Neural cell (in vitro differentiated cells): Measurements from ENCODE around the gene PNPLA3. TPM values are rescaled to one million over a fixed set of nuclear protein-coding genes. Genes with fewer than 3 reads are reported as not detected.

Experiments
- H2AFZ ChIP-seq: fragments of 200-600, 300-800 bp; sonication (generic), shearing (Covaris generic); 2 replicates; pipeline ENCODE4 v1.6.0; 2014; ENCODE audit warnings: low read depth, mild to moderate bottlenecking, antibody characterized with exemption, low read length, moderate library complexity
- H3F3A ChIP-seq: fragments of 200-600 bp; shearing (Covaris generic); 2 replicates; pipeline ENCODE4 v1.6.1; 2016; ENCODE audit warnings: mild to moderate bottlenecking, moderate library complexity, mixed read lengths, antibody characterized with exemption, low read length; ENCODE audit not compliant: insufficient read depth, poor library complexity, severe bottlenecking
- H3K27ac ChIP-seq: fragments of 200-600, 300-800 bp; sonication (generic), shearing (Covaris generic); 2 replicates; pipeline ENCODE4 v1.5.1; 2014; ENCODE audit warnings: mild to moderate bottlenecking, low read length, moderate library complexity
- H3K27me3 ChIP-seq: fragments of 300-800, 200-600 bp; sonication (generic), shearing (Covaris generic); 2 replicates; pipeline ENCODE4 v1.6.0; 2014; ENCODE audit warnings: mild to moderate bottlenecking, low read depth, low read length, moderate library complexity; ENCODE audit not compliant: insufficient read depth
- H3K36me3 ChIP-seq: fragments of 300-800, 200-600 bp; sonication (generic), shearing (Covaris generic); 2 replicates; pipeline ENCODE4 v1.5.1; 2014; ENCODE audit warnings: mild to moderate bottlenecking, antibody characterized with exemption, low read length, moderate library complexity; ENCODE audit not compliant: insufficient read depth
- H3K4me2 ChIP-seq: fragments of 300-800, 200-600 bp; sonication (generic), shearing (Covaris generic); 2 replicates; pipeline ENCODE4 v1.6.0; 2014; ENCODE audit warnings: mild to moderate bottlenecking, low read length
- H3K4me3 ChIP-seq: fragments of 300-800, 200-600 bp; sonication (generic), shearing (Covaris generic); 2 replicates; pipeline ENCODE4 v1.5.1; 2014; ENCODE audit warnings: mild to moderate bottlenecking, low read length, moderate library complexity
- H3K79me2 ChIP-seq: fragments of 200-600 bp; shearing (Covaris generic); replicated peaks from 2 replicates; pipeline ENCODE4 v1.6.0; 2014; ENCODE audit warnings: mild to moderate bottlenecking, low read length, moderate library complexity; ENCODE audit not compliant: insufficient read depth
- H3K9ac ChIP-seq: fragments of 300-800, 200-600 bp; sonication (generic), shearing (Covaris generic); 2 replicates; pipeline ENCODE4 v1.6.1; 2016; ENCODE audit warnings: mild to moderate bottlenecking, low read length, mixed read lengths
- H3K9me2 ChIP-seq: fragments of 200-600 bp; shearing (Covaris generic); 2 replicates; pipeline ENCODE4 v1.6.1; 2016; ENCODE audit warnings: mild to moderate bottlenecking, low read length, mixed read lengths; ENCODE audit not compliant: insufficient read depth
- H3K9me3 ChIP-seq: fragments of 200-600, 300-800 bp; sonication (generic), shearing (Covaris generic); 2 replicates; pipeline ENCODE4 v1.6.1; 2016; ENCODE audit warnings: mild to moderate bottlenecking, mixed run types, low read length, moderate library complexity, mixed read lengths
- H4K20me1 ChIP-seq: fragments of 200-600 bp; shearing (Covaris generic); 2 replicates; pipeline ENCODE4 v1.6.1; 2016; ENCODE audit warnings: mild to moderate bottlenecking, mixed run types; ENCODE audit not compliant: insufficient read depth
- CTCF ChIP-seq: fragments of 450-650 bp; IDR thresholded peaks from 2 replicates; pipeline ENCODE4 v1.5.1; 2014; ENCODE audit warnings: antibody characterized with exemption, mild to moderate bottlenecking, moderate library complexity; ENCODE audit not compliant: poor library complexity, severe bottlenecking
- EP300 ChIP-seq: fragments of 450-650 bp; conservative IDR thresholded peaks from 2 replicates; pipeline ENCODE4 v1.6.1; 2014; ENCODE audit warnings: antibody characterized with exemption, mild to moderate bottlenecking, moderate library complexity; ENCODE audit not compliant: poor library complexity, severe bottlenecking
- EZH2 ChIP-seq: fragments of 200-600, 300-800 bp; shearing (Covaris generic), sonication (generic); IDR thresholded peaks from 2 replicates; pipeline ENCODE4 v1.6.1; 2014; ENCODE audit warnings: antibody characterized with exemption, low read length, borderline replicate concordance, mild to moderate bottlenecking; ENCODE audit not compliant: insufficient read depth, poor library complexity, severe bottlenecking
- MXI1 ChIP-seq: fragments of 450-650 bp; conservative IDR thresholded peaks from 2 replicates; pipeline ENCODE4 v1.6.1; 2014; ENCODE audit warnings: antibody characterized with exemption, mild to moderate bottlenecking; ENCODE audit not compliant: poor library complexity, severe bottlenecking
- POLR2AphosphoS5 ChIP-seq: IDR thresholded peaks from 2 replicates; pipeline ENCODE4 v1.6.1; 2012
- RAD21 ChIP-seq: fragments of 450-650 bp; conservative IDR thresholded peaks from 2 replicates; pipeline ENCODE4 v1.6.1; 2014; ENCODE audit warnings: antibody characterized with exemption, mild to moderate bottlenecking, moderate library complexity
- SMC3 ChIP-seq: fragments of 450-650 bp; conservative IDR thresholded peaks from 2 replicates; pipeline ENCODE4 v1.6.1; 2014; ENCODE audit warnings: antibody characterized with exemption, mild to moderate bottlenecking, moderate library complexity; ENCODE audit not compliant: poor library complexity
- TAF1 ChIP-seq: IDR thresholded peaks from 2 replicates; pipeline ENCODE4 v1.6.1; 2012; ENCODE audit warnings: low read depth
- polyA plus RNA-seq: library from polyadenylated mRNA; depleted of rRNA; stranded (reverse); fragments of >200 nt; gene quantifications from 2 replicates; pipeline ENCODE4 v1.2.3, GENCODE V29; 2014
- TF ChIP-seq, protein P1 (sequence below): IDR thresholded peaks from 2 replicates; pipeline ENCODE4 v1.6.1; 2012; ENCODE audit warnings: borderline replicate concordance

Gene PNPLA3
- polyA plus RNA-seq, 1 donor from 2014 or later = 6.5 TPM

DNA sequence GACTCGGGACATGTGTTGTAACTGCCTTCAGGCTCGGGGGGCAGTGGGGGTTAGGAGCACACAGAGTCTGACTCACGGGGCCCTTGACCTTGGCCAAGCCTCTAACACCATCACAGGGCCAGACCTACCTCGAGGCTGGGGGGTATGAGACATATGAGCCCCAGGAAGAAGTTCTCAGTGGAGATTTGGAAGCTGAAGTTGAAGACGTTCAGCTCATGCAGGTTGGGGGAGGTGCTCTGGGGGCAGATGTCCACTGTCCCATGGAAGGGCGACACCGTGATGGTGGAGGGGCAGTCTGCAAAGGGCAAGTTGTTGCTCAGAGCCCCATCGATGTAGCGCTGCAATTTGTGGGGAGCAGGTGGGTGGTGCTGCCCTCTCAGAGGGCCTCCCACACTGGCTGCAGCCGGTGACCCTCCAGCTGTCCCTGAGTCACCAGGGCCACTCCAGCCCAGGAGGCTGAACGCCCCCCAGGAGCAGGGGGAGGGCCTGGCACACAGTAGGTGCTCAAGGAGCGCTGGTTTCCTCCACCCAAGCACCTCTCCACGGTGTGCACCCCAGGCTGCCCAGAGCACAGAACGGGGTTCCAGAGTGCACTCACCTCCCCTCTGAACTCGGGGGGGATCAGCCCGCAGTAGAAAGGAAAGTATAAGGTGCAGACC is 34.3 kb upstream of the PNPLA3 start:
- H3K36me3 ChIP-seq = no peaks in the 10 kb centered on the region
- no peak overlapping the region for H2AFZ ChIP-seq
- H3K27ac ChIP-seq = no peak overlapping the region
- no peaks in the 10 kb centered on the region for H3K79me2 ChIP-seq
- H3K27me3 ChIP-seq = peaks cover 43% of the 10 kb centered on the region
- no peak overlapping the region for H3K4me3 ChIP-seq
- H3K9me2 ChIP-seq = no peaks in the 10 kb centered on the region
- H3K9me3 ChIP-seq = no peaks in the 10 kb centered on the region
- no peaks in the 10 kb centered on the region for H4K20me1 ChIP-seq
- no peak for TF ChIP-seq EZH2
- no peak for TF ChIP-seq CTCF
- TF ChIP-seq EP300 = no peak
- no peak for TF ChIP-seq POLR2AphosphoS5
- TF ChIP-seq, protein P1, sequence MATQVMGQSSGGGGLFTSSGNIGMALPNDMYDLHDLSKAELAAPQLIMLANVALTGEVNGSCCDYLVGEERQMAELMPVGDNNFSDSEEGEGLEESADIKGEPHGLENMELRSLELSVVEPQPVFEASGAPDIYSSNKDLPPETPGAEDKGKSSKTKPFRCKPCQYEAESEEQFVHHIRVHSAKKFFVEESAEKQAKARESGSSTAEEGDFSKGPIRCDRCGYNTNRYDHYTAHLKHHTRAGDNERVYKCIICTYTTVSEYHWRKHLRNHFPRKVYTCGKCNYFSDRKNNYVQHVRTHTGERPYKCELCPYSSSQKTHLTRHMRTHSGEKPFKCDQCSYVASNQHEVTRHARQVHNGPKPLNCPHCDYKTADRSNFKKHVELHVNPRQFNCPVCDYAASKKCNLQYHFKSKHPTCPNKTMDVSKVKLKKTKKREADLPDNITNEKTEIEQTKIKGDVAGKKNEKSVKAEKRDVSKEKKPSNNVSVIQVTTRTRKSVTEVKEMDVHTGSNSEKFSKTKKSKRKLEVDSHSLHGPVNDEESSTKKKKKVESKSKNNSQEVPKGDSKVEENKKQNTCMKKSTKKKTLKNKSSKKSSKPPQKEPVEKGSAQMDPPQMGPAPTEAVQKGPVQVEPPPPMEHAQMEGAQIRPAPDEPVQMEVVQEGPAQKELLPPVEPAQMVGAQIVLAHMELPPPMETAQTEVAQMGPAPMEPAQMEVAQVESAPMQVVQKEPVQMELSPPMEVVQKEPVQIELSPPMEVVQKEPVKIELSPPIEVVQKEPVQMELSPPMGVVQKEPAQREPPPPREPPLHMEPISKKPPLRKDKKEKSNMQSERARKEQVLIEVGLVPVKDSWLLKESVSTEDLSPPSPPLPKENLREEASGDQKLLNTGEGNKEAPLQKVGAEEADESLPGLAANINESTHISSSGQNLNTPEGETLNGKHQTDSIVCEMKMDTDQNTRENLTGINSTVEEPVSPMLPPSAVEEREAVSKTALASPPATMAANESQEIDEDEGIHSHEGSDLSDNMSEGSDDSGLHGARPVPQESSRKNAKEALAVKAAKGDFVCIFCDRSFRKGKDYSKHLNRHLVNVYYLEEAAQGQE = no peak
- no peak for TF ChIP-seq SMC3
- TF ChIP-seq TAF1 = no peak
- H3K9ac ChIP-seq = no peak overlapping the region
- no peak overlapping the region for H3K4me2 ChIP-seq
- H3F3A ChIP-seq = no peaks in the 10 kb centered on the region

DNA sequence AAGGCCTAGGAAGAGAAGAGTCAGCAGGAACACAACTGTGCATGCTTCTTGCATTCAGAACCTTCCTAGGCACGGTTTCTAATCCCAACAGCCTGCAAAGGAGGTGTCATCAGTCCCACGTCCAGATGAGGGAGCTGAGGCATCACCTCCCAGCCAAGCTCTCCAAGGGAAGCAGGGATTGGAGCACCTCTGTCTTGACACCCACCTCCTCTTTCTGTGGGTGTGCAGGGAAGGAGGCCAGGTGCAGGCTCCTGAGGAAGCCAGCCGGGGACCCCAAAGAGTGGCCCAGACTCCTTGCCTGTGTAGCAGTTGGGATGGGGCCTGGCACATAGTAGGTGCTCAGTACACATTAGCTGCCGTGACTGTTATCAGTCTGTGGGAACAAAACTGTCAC is 33.7 kb upstream of the PNPLA3 start:
- Histone ChIP-seq H3K27ac (no peak overlapping the region), H2AFZ (no peak overlapping the region), H3K9me2 (no peaks in the 10 kb centered on the region), H3K36me3 (no peaks in the 10 kb centered on the region), H3K9me3 (no peaks in the 10 kb centered on the region), H3K27me3 (peaks cover 43% of the 10 kb centered on the region), H4K20me1 (no peaks in the 10 kb centered on the region), H3K9ac (no peak overlapping the region), H3K4me3 (no peak overlapping the region), H3K79me2 (no peaks in the 10 kb centered on the region), H3K4me2 (no peak overlapping the region), H3F3A (no peaks in the 10 kb centered on the region)
- TF ChIP-seq SMC3 (no peak), EP300 (no peak), POLR2AphosphoS5 (no peak), RAD21 (no peak), CTCF (no peak), TAF1 (no peak), EZH2 (no peak), MXI1 (no peak)
- TF ChIP-seq, protein P1 = no peak
